Measurements from ENCODE around the gene QRSL1. TPM values are rescaled to one million over a fixed set of nuclear protein-coding genes. Genes with fewer than 3 reads are reported as not detected.

The QRSL1 gene
- total RNA-seq, 1 experiment from 2014 or later, result 19.0 TPM

DNA sequence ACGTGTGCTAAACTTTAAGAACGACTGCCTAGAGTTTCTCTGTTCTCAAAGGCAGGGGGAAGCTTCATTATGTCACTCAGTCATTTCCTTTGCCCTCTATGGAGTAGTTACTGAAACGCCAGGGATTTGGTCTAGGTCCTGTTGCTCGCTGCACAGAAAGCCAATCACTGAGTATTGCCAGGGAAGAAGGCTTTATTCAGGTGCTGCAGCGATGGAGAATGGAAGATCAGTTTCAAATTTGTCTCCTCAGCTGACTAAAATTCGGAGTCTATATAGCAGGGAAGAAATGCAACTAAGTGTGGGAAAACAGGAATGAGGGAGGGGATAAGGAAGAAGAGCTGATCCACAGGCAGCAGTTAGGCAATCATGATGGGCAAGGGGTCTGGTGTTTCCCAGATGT lies 75.8 kb downstream of the QRSL1 start:
- no peak for DNase-seq
- H3K4me1 ChIP-seq, result peaks cover 15% of the 10 kb centered on the region
- ChIA-PET CTCF (no interaction called here), POLR2A (no interaction called here)
- Mint-ChIP-seq H3K27me3 (ENCODE audit: insufficient read depth, unreplicated experiment) (no peaks in the 10 kb centered on the region), H3K4me3 (ENCODE audit: unreplicated experiment) (no peak overlapping the region), H3K36me3 (ENCODE audit: insufficient read depth, unreplicated experiment) (peaks cover 5% of the 10 kb centered on the region), H3K27ac (ENCODE audit: unreplicated experiment) (no peak overlapping the region), H3K4me1 (ENCODE audit: low read depth, unreplicated experiment) (peaks cover 16% of the 10 kb centered on the region), H3K9me3 (ENCODE audit: unreplicated experiment) (no peaks in the 10 kb centered on the region)
- no peaks in the 10 kb centered on the region for H3K9me3 ChIP-seq
- no peaks in the 10 kb centered on the region for H3K27me3 ChIP-seq (replicated peaks; ENCODE audit: control insufficient read depth, insufficient read depth, low read length)
- TF ChIP-seq, protein P1, sequence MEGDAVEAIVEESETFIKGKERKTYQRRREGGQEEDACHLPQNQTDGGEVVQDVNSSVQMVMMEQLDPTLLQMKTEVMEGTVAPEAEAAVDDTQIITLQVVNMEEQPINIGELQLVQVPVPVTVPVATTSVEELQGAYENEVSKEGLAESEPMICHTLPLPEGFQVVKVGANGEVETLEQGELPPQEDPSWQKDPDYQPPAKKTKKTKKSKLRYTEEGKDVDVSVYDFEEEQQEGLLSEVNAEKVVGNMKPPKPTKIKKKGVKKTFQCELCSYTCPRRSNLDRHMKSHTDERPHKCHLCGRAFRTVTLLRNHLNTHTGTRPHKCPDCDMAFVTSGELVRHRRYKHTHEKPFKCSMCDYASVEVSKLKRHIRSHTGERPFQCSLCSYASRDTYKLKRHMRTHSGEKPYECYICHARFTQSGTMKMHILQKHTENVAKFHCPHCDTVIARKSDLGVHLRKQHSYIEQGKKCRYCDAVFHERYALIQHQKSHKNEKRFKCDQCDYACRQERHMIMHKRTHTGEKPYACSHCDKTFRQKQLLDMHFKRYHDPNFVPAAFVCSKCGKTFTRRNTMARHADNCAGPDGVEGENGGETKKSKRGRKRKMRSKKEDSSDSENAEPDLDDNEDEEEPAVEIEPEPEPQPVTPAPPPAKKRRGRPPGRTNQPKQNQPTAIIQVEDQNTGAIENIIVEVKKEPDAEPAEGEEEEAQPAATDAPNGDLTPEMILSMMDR (IDR thresholded peaks at IDR 0.05; ENCODE audit: insufficient read depth in 1 of 2, low read depth in 1 of 2, low read length in 1 of 2, severe bottlenecking in 1 of 2, unreplicated experiment in 1 of 2), result no peak
- intact Hi-C loops (cut with micrococcal nuclease; ENCODE audit: unreplicated experiment), result no loop called here
- H3K4me3 ChIP-seq (ENCODE audit: low read depth, low read length), result no peak overlapping the region
- no TSS peak for BruUV-seq (replicated peaks)
- no peaks in the 10 kb centered on the region for H3K36me3 ChIP-seq (ENCODE audit: control insufficient read depth, insufficient read depth, low read length)

DNA sequence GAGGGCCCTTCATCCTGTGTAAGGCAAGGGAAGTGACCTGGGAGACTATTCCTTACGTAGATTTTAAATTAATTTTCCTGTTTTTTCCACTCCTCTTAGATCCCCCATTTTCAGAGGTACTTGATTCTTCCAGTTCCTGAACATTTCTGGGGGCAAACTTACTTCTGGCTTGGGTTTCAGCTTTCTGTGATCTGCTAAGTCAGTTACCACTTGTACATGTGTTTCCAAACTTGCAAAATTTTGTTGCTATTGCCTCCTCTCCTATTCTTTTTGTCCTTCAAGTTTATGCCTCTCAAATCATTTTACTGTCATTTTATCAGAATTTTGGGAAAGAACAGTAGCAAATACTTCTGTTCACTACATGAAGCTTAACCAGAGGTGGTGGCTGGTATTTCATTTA lies 81.2 kb downstream of the QRSL1 start:
- H3K36me3 ChIP-seq (ENCODE audit: control insufficient read depth, insufficient read depth, low read length), result no peaks in the 10 kb centered on the region
- ChIA-PET CTCF (no interaction called here), POLR2A (no interaction called here)
- H3K9me3 ChIP-seq, result no peaks in the 10 kb centered on the region
- Mint-ChIP-seq H3K4me1 (ENCODE audit: low read depth, unreplicated experiment) (no peaks in the 10 kb centered on the region), H3K27ac (ENCODE audit: unreplicated experiment) (no peak overlapping the region), H3K9me3 (ENCODE audit: unreplicated experiment) (no peaks in the 10 kb centered on the region), H3K36me3 (ENCODE audit: insufficient read depth, unreplicated experiment) (peaks cover 5% of the 10 kb centered on the region), H3K27me3 (ENCODE audit: insufficient read depth, unreplicated experiment) (no peaks in the 10 kb centered on the region), H3K4me3 (ENCODE audit: unreplicated experiment) (no peak overlapping the region)
- no peaks in the 10 kb centered on the region for H3K4me1 ChIP-seq
- intact Hi-C loops (cut with micrococcal nuclease; ENCODE audit: unreplicated experiment), result no loop called here
- no TSS peak for BruUV-seq (replicated peaks)
- no peak overlapping the region for H3K4me3 ChIP-seq (ENCODE audit: low read depth, low read length)
- TF ChIP-seq, protein P1 (IDR thresholded peaks at IDR 0.05; ENCODE audit: insufficient read depth in 1 of 2, low read depth in 1 of 2, low read length in 1 of 2, severe bottlenecking in 1 of 2, unreplicated experiment in 1 of 2), result no peak
- no peaks in the 10 kb centered on the region for H3K27me3 ChIP-seq (replicated peaks; ENCODE audit: control insufficient read depth, insufficient read depth, low read length)
- DNase-seq, result no peak

DNA sequence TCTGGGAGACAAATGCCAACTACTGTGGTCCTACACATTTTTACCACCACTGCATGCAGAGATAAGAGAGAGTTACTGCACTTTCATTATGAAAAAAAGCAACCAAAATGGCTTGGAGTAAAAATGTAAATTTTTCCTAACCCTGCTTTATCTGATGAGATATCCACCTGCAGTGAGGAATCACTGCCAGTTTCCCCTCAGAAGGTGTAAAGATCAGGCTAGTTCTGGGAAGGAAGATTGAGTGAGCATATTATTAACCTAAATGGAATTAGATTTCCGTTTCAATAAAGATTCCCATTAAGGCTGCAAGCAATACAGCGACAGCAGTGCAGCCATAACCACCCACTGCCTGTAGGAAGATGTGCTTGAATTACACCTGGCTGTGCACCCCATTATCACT lies 84.9 kb downstream of the QRSL1 start:
- no peaks in the 10 kb centered on the region for H3K27me3 Mint-ChIP-seq (ENCODE audit: insufficient read depth, unreplicated experiment)
- ChIA-PET POLR2A (no interaction called here), CTCF (no interaction called here)
- H3K27me3 ChIP-seq (replicated peaks; ENCODE audit: control insufficient read depth, insufficient read depth, low read length), result no peaks in the 10 kb centered on the region
- H3K36me3 ChIP-seq (ENCODE audit: control insufficient read depth, insufficient read depth, low read length), result no peaks in the 10 kb centered on the region
- no peaks in the 10 kb centered on the region for H3K9me3 ChIP-seq
- H3K4me1 ChIP-seq, result peaks cover 5% of the 10 kb centered on the region; the same call in 1 of the 2 replicates
- intact Hi-C loops (cut with micrococcal nuclease; ENCODE audit: unreplicated experiment), result no loop called here
- BruUV-seq (replicated peaks), result no TSS peak
- TF ChIP-seq, protein P1 (IDR thresholded peaks at IDR 0.05; ENCODE audit: insufficient read depth in 1 of 2, low read depth in 1 of 2, low read length in 1 of 2, severe bottlenecking in 1 of 2, unreplicated experiment in 1 of 2), result no peak
- no peaks in the 10 kb centered on the region for H3K36me3 Mint-ChIP-seq (ENCODE audit: insufficient read depth, unreplicated experiment)
- H3K4me1 Mint-ChIP-seq (ENCODE audit: low read depth, unreplicated experiment), result no peaks in the 10 kb centered on the region
- no peak for DNase-seq
- H3K4me3 Mint-ChIP-seq (ENCODE audit: unreplicated experiment), result no peak overlapping the region
- H3K9me3 Mint-ChIP-seq (ENCODE audit: unreplicated experiment), result no peaks in the 10 kb centered on the region
- H3K4me3 ChIP-seq (ENCODE audit: low read depth, low read length), result no peak overlapping the region
- H3K27ac Mint-ChIP-seq (ENCODE audit: unreplicated experiment), result no peak overlapping the region
